ENCODE measurements around the gene CD37. TPM values are rescaled to one million over a fixed set of nuclear protein-coding genes. Genes with fewer than 3 reads are reported as not detected.

The CD37 gene
- total and polyA plus RNA-seq, 2 of the 4 experiments (the other 2 are of a cell fraction): not detected

GRCh38 chr19:49295208-49295880 lies 39.9 kb upstream of the CD37 start:
- H3K9me3 ChIP-seq (ENCODE audit: control insufficient read depth, insufficient read depth, low read length): no peaks in the 10 kb centered on the region
- H3K36me3 ChIP-seq (ENCODE audit: control insufficient read depth, insufficient read depth, low read length): no peaks in the 10 kb centered on the region; the same call in 1 of the 2 replicates
- H2BK15ac ChIP-seq (ENCODE audit: low read depth, low read length): no peak overlapping the region
- H2BK120ac ChIP-seq (ENCODE audit: low read depth, low read length): no peak overlapping the region
- no peak overlapping the region for H4K91ac ChIP-seq (ENCODE audit: insufficient read depth, low read depth, low read length)
- H4K20me1 ChIP-seq (ENCODE audit: insufficient read depth, low read length): no peaks in the 10 kb centered on the region
- H3K9ac ChIP-seq (ENCODE audit: low read depth, low read length): no peak overlapping the region
- BruUV-seq (replicated peaks): no TSS peak
- no peak overlapping the region for H4K8ac ChIP-seq (ENCODE audit: low read depth in 2 of 2, low read length in 2 of 2)
- no peaks in the 10 kb centered on the region for H3K9me1 ChIP-seq (ENCODE audit: insufficient read depth, low read length)
- H3K4ac ChIP-seq (ENCODE audit: low read depth, low read length): no peak overlapping the region
- no peak overlapping the region for H2AFZ ChIP-seq (replicated peaks; ENCODE audit: low read length, poor library complexity)
- no peak overlapping the region for H2BK20ac ChIP-seq (ENCODE audit: low read depth, low read length)
- no peak overlapping the region for H3K4me3 ChIP-seq (ENCODE audit: insufficient read depth, low read depth, low read length)
- H2AK9ac ChIP-seq (replicated peaks; ENCODE audit: low read depth, low read length, poor library complexity): no peak overlapping the region
- H4K5ac ChIP-seq (ENCODE audit: low read depth, low read length): no peak overlapping the region
- in situ Hi-C loops (cut with MboI; ENCODE audit: low sequenced_read_pairs) (no loop called here), intact Hi-C loops (cut with micrococcal nuclease) (no loop called here), dilution Hi-C loops (cut with HindIII; ENCODE audit: low sequenced_read_pairs, unreplicated experiment) (no loop called here)
- no peak for DNase-seq
- no peak overlapping the region for H3K14ac ChIP-seq (replicated peaks; ENCODE audit: low read depth, low read length)
- H3K4me2 ChIP-seq (ENCODE audit: low read depth, low read length): no peak overlapping the region
- POLR2A ChIA-PET (ENCODE audit: unreplicated experiment): no interaction called here
- WGBS, 2 experiments (ENCODE audit: extremely low coverage in 2 of 2, insufficient read length in 1 of 2): no CpG with 5 or more reads among the region's 8 CpGs
- no peaks in the 10 kb centered on the region for H3K79me1 ChIP-seq (ENCODE audit: low read depth in 1 of 2, low read length in 2 of 2)
- no peak overlapping the region for H3K18ac ChIP-seq (ENCODE audit: low read depth, low read length)
- ATAC-seq (ENCODE audit: low read depth): no peak
- no peak overlapping the region for H3K56ac ChIP-seq (ENCODE audit: extremely low read depth, insufficient read depth, low read length)
- CTCF ChIA-PET: no interaction called here
- H2BK5ac ChIP-seq (ENCODE audit: low read depth, low read length, poor library complexity, severe bottlenecking): no peak overlapping the region
- TF ChIP-seq CTCF (conservative IDR thresholded peaks at IDR 0.05; ENCODE audit: low read depth, low read length) (no peak), MAFK (IDR thresholded peaks at IDR 0.05; ENCODE audit: low read depth, low read length) (no peak), RFX5 (IDR thresholded peaks at IDR 0.05; ENCODE audit: low read depth, low read length) (no peak), BHLHE40 (IDR thresholded peaks at IDR 0.05; ENCODE audit: low read depth, low read length) (no peak), POLR2A (IDR thresholded peaks at IDR 0.05; ENCODE audit: low read depth, low read length) (no peak), FOS (IDR thresholded peaks at IDR 0.05; ENCODE audit: low read depth, low read length) (no peak), ELK1 (IDR thresholded peaks at IDR 0.05; ENCODE audit: borderline replicate concordance, low read depth, low read length) (no peak), CEBPB (IDR thresholded peaks at IDR 0.05; ENCODE audit: low read depth, low read length) (no peak), RCOR1 (IDR thresholded peaks at IDR 0.05; ENCODE audit: insufficient replicate concordance, low read length) (no peak), USF2 (IDR thresholded peaks at IDR 0.05; ENCODE audit: low read depth, low read length) (no peak), MXI1 (IDR thresholded peaks at IDR 0.05; ENCODE audit: borderline replicate concordance, low read depth, low read length) (no peak), SMC3 (IDR thresholded peaks at IDR 0.05; ENCODE audit: low read depth, low read length) (no peak), RAD21 (IDR thresholded peaks at IDR 0.05; ENCODE audit: low read length) (no peak), NFE2L2 (IDR thresholded peaks at IDR 0.05; ENCODE audit: low read depth, low read length) (no peak), CHD1 (IDR thresholded peaks at IDR 0.05; ENCODE audit: low read depth, low read length) (no peak)
- no peak overlapping the region for H3K23ac ChIP-seq (ENCODE audit: low read depth, low read length)
- no peaks in the 10 kb centered on the region for H3K4me1 ChIP-seq (ENCODE audit: control insufficient read depth, insufficient read depth, low read length)
- no peak overlapping the region for H3K27ac ChIP-seq (ENCODE audit: insufficient read depth, low read length)
- H2AK5ac ChIP-seq (ENCODE audit: low read depth, low read length): no peak overlapping the region
- H3K27me3 ChIP-seq (ENCODE audit: control insufficient read depth, insufficient read depth, low read length): no peaks in the 10 kb centered on the region
